GM18861 (cell line): ENCODE data around the gene BBS9.
"Not testable (repeated sequence)": the region's sequence is repeated elsewhere in the genome, so short reads cannot be mapped to it uniquely, and the experiment has no call there.

Source experiments
- ATAC-seq: cut with Tn5 transposase; IDR thresholded peaks from one replicate; pipeline ENCODE4 v1.9.1; 2021; ENCODE audit not compliant: unreplicated experiment

BBS9 gene

DNA sequence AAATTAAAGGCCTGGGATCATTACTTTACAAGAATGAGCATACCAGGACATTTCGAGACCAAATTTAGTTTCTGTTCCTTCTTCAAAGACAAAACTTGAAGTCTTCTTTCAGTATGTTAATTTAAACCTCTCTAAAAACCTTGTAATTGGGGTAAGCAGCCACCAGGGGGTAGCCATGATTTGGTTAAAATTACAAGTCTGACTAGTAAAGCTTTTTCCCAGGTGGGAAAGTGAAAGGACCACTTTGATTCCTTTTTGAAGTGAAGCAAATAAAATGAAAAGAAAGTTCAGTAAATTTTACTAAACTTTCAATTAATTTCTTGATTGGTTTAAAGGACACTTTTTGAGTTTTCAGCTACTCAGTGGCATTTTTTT, 294.3 kb downstream of the BBS9 start:
- peak; percentile 82 for ATAC-seq

DNA sequence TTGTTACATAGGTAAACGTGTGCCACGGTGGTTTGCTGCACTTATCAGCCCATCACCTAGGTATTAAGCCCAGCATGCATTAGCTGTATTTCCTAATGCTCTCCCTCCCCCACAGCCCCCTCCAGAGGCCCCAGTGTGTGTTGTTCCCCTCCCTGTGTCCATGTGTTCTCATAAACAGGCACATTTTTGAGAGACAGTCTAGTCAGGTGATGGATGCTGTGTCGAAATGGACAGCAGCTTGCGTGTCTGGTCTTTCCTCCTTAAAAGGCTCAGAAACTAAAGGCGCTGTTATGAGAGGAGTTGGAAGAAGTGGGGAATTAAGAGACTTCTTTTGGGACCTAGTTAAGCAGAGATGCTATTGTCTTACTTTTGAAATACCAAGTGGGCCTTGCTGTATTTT, 296.0 kb downstream of the BBS9 start:
- no peak for ATAC-seq

DNA sequence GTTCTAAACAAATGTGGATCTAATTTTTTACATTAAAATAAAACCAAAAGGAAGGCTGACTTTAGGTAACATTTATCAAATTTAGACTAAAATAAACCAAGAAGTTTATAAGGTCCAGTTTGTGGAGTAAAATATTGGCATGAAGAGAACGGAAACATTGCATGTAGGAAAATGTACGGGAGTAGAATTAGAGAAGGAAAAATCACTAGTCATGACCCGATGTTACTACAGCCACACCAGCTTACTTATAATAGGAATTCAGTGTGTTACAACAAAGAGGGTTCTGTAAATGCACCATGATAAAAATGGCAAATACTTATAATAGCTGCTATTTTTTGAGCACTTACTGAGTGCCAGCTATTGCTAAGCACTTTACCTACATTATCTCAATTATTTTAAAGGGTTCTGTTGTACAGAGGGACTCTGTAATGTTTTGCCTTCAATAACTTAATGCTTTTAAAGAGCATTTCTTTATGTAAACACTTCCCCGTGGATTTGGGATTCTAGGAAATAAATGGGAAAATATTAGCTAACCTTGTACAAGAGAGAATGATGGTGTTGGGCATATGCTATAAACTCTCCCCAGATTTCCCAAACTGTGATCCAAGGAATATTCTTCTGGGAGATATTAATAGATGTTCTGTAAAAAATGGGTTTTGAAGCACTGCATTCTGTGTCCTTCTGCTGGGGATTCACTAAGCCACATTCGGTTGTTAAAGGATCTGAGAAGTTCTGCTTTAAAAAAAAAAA, 296.7 kb downstream of the BBS9 start:
- ATAC-seq, result no peak

DNA sequence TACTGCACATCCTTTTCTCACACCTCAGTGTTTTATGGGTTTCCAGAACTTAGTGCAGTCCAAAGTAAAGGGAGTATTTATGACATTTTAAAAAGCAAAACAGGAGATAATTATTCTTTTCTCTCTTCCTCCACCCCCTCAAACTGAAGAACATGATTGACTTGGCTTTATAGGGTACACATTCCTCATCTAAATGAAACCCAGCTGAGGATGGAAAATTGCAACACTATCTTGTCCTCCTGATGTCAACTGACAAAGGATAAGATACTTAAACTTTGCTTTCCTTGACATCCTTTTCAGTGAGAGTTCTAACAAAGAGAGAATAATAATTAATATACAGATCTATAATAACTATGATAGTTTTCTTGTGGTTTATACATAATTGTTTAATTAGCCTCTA, 299.1 kb downstream of the BBS9 start:
- no peak for ATAC-seq

DNA sequence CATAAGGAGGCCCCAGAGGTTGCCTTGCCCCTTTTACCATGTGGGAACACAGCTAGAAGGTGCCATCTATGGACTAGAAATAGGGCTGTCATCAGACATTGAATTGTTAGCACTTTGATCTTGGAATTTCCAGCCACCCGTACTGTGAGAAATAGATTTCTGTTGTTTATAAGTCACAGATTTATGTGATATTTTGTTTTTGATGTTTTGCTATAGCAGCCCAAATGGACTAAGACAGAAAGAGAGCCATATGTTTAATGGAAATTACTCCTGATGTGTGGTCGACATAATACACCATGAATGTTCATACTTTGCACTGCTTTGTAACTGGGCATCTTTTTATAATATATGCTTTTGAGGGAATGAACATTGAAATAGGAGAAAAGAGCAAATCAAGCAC, 302.2 kb downstream of the BBS9 start:
- no peak for ATAC-seq

DNA sequence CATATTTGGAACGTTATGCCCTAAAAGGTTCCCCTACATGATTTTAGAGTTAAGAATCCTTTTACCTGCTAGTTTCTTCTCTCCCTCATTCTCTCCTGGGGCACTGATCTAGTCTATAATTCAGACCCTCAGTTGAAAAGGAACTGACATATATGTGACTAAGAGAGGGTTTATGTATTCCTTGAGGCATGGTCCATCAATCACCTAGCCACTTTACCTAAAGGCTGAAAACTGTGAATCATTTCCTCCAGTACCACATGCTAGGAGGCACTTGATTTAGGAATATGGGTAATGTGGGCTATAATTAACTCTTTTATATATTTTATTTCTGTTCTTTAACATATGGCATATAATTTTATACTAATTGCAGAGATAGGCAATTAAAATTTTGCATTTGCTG, 303.5 kb downstream of the BBS9 start:
- ATAC-seq, result no peak

DNA sequence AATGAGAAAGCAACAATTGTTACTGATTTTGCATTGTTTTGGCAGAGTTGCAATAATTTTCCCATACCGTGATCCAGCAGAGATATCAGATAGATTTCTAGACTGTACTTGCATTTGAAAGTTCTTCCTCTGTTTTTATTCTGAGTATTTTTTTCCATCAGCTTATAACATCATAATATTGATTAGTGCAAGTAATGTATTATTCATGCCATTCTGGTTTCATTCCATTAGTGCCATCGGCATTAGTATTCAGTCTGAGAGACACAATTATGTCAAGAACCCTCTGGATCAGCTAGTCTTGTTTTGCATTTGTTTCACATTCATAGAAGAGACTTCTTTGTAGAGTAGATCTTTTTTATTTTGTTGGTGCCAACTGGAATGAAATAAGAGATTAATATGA, 304.0 kb downstream of the BBS9 start:
- no peak for ATAC-seq

DNA sequence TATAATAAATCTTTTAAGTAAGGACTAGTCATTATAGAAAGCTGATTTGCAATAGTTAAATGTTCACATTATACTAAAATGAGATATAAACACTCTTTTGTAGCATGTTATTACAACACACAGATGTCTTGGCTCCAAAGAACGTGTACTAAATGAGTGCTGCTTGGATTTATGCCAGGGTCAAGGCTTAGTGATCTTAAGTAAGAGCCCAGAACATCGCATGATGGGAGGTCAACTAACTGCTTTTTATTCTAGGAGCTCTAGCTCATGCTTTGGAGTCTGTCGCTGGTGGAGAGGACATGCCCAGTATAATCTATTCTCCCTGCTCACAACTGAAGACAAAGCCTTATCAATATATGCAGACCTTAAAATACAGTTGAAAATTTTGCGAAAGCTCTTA, 315.1 kb downstream of the BBS9 start:
- no peak for ATAC-seq

DNA sequence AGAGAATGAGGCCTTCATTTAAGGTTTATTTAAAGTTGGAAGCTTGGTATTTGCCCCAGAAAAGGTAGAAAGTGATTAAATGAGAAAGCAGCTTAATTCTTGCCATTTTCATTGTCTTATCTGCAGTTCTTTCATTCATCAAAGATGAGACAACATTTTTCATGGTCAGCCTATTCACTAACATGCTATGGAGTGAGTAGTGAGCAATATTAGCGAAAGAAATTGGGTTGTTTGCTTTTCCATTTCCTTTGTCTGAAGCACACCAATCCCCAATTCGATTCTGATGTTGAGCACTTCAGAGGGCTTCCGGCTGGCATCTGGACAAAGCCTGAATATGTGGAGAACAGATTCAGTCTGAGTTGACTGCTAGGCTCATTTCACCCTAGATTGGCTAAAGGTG, 317.2 kb downstream of the BBS9 start:
- no peak for ATAC-seq

DNA sequence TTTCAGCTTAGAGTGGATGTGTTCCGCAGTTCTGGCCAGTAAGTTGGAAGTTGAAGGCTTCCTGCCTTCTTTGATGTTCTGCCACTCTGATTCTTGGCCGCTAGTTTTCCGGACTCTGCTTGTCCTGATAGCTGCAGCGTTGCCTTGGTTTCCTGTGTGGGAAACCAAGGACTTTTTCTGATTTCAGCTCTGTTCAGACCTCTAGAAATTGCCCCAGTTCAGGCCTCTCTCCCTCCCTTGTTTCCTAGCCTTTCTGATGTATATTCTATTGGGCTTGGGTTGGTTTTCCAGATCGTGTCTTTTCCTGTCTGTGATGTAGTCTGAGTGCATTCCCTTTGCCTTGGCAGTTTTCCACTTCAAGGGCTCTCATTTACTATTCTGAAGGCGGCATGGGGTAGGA, 318.7 kb downstream of the BBS9 start:
- no peak for ATAC-seq

DNA sequence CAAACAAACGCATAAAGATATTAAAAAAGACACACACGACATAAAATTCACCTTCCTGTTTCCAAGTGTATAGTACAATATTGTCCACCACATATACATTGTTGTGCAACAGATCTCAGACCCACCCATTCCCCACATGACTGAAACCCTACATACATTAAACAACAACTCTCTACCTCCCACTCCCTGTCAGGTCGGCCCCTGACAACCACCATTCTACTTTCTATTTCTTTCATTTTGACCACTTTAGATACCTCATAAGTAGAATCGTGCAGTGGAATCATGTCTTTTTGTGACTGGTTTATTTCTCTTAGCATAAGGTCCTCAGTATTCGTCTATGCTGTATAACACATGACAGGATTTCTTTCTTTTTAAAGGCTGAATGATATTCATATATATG, 320.5 kb downstream of the BBS9 start:
- ATAC-seq, result no peak

DNA sequence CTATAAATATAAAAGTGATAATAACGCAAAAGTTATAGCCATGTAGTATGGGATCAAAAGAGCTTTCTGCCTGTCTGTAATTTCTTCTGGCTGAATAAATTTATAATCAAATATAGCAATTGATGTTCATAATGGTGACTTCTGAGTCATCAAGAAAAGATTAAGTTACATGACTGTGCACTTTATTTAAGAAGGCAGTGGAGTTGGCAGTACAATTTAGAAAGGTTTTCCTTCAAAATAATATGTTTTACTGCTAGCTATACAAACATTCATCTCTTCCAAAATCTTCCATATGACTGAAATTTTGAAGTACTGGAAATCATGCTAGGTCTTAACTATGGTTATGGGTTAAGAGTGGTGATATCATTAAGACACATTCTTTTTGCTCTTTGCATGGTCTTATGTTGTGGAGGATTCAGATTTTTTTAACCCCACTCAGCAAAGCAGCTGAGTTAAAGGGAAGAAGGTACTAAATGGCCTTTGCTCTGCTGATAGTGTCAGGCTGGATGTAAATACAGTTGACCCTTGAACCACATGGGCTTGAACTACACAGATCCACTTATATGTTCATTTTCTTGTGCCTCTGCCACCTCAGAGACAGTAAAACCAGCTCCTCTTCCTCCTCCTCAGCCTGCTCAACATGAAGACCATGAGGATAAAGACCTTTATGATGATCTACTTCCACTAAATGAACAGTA, 323.6 kb downstream of the BBS9 start:
- ATAC-seq, result no peak

DNA sequence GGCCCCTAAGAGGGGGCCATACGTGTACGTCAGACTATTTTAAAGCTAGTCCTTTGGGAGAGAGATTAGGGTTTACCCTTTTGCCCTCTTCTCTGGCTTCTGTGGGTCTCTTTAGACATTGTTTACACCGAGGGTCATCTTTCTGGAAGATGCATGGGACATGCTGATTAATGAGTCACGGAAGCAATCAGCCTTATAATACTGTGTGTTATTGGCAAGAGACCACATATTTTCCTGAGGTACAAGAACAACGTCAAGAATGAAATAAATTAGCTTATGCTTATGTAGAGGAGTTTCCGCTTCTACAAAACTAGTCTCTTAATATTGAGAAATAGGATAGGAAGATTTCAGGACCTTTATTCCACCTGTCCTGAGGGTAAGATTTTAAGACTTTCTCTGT, 327.7 kb downstream of the BBS9 start:
- ATAC-seq, result no peak

DNA sequence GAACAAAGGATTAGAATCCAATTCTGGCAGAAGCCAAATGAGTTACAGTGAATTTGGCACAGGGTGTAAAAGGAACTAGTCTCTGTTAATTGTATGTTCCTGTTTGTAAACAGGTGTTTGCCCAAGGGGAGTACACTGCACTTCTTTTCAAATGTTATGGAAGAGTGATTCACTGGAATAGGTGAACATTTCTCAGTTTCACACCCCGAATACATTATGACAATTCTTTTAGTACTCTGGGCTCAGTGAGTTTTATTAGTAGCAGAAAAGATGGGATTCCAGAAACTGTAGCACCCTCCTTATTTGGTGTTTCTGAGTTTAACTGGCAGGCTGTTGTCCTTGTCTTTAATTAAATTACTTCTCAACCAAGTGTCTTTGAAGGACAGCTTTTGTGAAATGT, 329.2 kb downstream of the BBS9 start:
- no peak for ATAC-seq

DNA sequence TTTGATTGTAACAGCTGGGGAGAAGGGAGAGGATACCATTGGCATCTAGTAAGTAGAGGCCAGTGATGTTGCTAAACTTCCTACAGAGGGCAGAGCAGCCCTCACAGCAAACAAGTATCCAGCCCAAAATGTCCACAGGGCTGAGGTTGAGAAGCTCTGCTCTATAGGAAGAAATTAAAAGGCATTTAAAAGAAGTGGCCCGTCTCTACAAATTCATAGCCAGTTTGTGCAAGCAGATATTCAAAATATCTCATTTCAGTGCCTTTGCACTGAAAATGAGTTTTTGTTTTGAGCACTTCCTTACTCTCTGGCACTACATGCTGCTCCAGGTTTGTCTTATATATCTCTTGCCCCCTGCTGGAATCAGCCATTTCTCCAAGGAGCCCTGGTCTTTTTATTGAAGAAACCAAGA, 330.0 kb downstream of the BBS9 start:
- ATAC-seq, result no peak

DNA sequence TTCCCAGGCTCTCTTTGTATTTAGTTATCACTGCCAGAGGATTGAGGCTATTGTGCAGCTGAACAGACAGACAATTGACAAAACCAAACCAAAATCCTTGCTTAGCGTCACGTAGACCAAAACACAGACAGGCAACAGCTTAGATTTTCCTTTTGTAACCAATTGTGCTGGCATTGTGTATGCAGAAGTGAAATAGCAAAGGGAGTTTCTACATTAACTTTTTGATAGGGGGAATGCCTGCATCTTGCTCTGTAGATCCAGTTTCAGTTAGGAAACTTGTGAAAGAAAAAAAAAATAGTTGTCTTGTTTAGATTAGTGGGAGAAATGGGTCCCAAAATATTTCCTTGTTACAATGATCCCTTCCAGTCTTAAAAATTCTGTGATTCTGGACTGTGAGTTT, 333.8 kb downstream of the BBS9 start:
- no peak for ATAC-seq

DNA sequence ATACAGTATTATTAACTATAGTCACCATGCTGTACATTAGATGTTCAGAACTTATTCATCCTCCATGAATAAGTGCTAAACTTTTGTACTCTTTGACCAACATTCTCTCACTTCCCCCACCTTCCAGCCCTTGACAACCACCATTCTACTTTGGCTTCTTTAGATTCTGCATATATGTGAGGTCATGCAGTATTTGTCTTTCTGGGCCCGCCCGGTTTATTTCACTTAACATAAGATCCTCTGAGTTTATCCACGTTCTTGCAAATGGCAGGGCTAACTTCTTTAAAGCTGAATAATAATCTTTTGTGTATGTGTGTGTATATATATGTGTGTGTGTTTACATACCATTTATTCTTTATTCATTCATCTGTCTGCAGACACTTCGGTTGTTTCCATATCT, 336.8 kb downstream of the BBS9 start:
- no peak for ATAC-seq

DNA sequence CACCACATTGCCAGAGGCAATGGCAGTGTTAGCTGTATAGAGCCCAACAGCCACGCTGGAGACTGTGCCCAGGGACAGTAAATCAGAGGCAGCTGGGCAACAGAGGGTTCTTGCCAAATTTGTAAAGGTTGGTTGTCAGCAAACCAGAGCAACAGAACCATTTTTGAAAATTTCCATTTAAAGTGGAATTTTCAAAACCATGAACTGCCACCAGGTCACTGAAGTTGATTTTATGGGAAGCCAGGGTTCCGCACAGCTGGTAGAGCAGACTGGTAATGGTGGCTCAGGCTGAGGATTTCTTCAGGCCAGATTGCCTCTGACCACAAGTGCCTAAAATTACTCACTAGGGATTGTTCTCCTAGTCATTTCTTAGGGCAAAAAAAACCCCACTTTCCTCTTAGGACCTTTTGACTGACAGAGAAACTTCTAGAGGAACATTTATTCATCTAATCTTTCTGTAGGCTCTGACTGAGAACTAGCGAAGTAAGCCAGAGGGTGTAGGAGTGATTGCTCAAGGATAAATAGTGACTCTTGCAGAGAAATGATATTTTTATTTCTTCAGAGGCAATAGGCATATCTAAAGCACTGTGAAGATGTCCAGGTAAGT, 342.4 kb downstream of the BBS9 start:
- ATAC-seq, result no peak

DNA sequence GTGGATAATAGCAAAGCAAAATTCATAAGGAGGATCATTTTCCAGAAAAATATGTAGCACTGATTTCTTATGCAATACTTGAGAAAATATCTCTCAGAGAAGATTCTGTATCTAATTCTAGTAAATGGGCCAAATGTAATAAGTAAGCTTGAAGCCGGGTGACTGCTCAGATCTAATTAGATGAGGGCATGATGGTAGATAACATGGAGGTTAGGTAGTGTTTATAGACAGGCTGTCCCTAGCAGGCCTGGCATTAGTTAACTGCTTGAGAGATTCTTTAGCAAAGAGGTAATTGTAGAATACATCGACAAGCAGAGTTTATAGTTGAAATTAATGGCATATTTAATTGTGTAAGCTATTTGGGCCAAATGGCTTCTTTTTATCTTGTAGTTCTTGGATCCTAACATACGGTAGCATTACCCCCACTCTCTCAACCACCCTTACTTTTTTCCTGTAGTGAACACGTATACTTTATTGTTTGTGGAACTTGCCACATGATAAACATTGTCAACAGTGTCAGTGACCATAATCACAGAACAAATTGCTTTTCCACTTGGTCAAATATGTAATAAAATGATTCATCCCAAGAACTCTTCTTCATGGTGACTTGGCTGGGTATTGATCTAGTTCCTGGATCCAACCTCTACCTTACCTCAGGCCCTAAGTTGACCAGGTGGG, 343.1 kb downstream of the BBS9 start:
- no peak for ATAC-seq

DNA sequence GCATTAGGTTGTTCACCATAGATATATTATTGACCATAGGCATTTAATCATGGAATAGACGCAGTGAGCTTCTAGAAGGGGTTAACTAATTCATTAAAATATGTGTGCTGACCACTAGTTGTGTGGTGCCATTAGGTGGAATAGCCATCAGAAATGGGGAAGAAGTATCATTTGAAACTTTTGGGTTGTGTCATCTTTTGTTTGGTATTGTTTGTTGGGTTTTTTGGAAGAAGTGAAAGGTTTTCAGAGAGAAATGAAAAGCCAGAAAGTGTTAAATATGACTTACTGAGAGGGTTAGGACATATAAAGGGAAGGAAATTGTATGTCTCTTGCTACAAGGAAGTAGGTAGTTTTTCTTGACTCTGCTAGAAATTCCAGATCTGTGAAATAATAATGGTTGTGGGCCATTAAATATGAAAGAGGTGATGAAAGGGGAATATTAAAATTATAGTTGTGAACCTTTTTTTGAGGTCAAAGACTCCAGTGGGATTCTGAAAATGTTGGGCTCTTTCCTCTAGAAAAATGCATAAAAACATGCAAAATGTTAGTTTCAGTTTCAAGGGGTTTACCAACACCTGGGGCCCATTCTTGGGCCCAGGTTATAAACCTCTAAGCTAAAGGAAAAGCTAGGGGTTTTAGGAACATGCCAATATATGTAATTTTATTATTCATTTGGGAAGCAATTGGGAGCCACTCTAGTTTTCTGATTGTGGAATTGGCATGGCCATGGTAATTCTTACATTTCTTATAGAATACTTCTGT, 348.5 kb downstream of the BBS9 start:
- ATAC-seq, result no peak

DNA sequence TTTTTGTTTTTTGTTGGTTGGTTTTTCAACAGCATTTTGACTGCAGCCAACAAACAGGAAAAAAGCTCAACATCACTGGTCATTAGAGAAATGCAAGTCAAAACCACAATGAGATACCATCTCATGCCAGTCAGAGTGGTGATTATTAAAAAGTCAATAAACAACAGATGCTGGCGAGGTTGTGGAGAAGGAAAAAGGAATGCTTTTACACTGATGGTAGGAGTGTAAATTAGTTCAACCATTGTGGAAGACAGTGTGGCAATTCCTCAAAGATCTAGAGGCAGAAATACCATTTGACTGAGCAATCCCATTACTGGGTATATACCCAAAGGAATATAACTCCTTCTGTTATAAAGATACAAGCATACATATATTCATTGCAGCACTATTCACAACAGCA, 355.1 kb downstream of the BBS9 start:
- not testable (repeated sequence) for ATAC-seq
